ENCODE results near the gene ZBTB14. TPM values are rescaled to one million over a fixed set of nuclear protein-coding genes. Genes with fewer than 3 reads are reported as not detected.

Gene ZBTB14
- total RNA-seq, 1 experiment from 2014 or later, result 8.2 TPM

DNA sequence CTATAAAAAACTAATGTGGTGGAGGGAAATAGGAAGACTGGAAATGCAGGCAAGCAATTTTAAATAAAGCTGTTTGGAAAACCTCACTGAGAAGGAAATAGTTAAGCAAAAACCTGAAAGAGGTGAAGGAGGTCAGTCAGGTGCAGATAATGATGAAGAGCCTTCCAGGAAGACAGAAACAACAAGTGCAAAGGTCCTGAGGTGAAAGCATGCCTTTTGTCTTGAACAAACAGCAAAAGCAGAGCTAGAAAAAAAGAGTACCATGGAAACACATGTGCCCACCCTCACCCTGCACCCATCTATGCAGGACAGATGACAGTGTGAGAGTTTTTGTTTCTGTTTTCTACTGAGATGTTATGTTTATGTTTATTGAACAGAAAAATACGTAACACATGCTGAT lies 8.1 kb upstream of the ZBTB14 start:
- Histone ChIP-seq H3K4me3 (replicated peaks in 1 of 2; ENCODE audit: low read depth in 1 of 2, low read length in 2 of 2) (no peak overlapping the region), H3K36me3 (ENCODE audit: control insufficient read depth in 1 of 2, insufficient read depth in 2 of 2, low read length in 2 of 2) (no peaks in the 10 kb centered on the region), H4K20me1 (ENCODE audit: insufficient read depth) (no peaks in the 10 kb centered on the region), H3K9me2 (ENCODE audit: insufficient read depth) (no peaks in the 10 kb centered on the region), H3K27me3 (ENCODE audit: insufficient read depth, low read length) (peaks cover 5% of the 10 kb centered on the region; the same call in 1 of the 2 replicates), H3K4me1 (ENCODE audit: control insufficient read depth in 1 of 2, insufficient read depth in 2 of 2, low read length in 2 of 2) (no peaks in the 10 kb centered on the region), H3K79me2 (ENCODE audit: insufficient read depth, low read length) (no peaks in the 10 kb centered on the region), H3K9me3 (ENCODE audit: control insufficient read depth in 1 of 2, insufficient read depth in 1 of 2, low read depth in 1 of 2, low read length in 2 of 2) (no peaks in the 10 kb centered on the region), H3K27ac (ENCODE audit: low read depth, low read length) (no peak overlapping the region), H2AFZ (ENCODE audit: low read depth, low read length, poor library complexity, severe bottlenecking) (no peak overlapping the region), H3K4me2 (ENCODE audit: low read length) (no peak overlapping the region), H3K9ac (ENCODE audit: low read length) (no peak overlapping the region)
- no peak for TF ChIP-seq JUND (IDR thresholded peaks at IDR 0.05)
- TF ChIP-seq ZFX (IDR thresholded peaks at IDR 0.05), result no peak
- TF ChIP-seq SP1 (IDR thresholded peaks at IDR 0.05; ENCODE audit: low read depth), result no peak
- no peak for TF ChIP-seq ZNF274 (IDR thresholded peaks at IDR 0.05; ENCODE audit: low read depth, low read length)
- no peak for TF ChIP-seq YY1 (IDR thresholded peaks at IDR 0.05; ENCODE audit: extremely low read depth, insufficient replicate concordance, low read depth, low read length)
- TF ChIP-seq RAD21 (IDR thresholded peaks at IDR 0.05; ENCODE audit: low read depth), result no peak
- TF ChIP-seq EGR1 (IDR thresholded peaks at IDR 0.05; ENCODE audit: low read depth), result no peak
- TF ChIP-seq POLR2AphosphoS5 (IDR thresholded peaks at IDR 0.05; ENCODE audit: low read depth, low read length), result no peak
- no peak for TF ChIP-seq SIN3A (IDR thresholded peaks at IDR 0.05; ENCODE audit: low read depth)
- TF ChIP-seq, protein P1, sequence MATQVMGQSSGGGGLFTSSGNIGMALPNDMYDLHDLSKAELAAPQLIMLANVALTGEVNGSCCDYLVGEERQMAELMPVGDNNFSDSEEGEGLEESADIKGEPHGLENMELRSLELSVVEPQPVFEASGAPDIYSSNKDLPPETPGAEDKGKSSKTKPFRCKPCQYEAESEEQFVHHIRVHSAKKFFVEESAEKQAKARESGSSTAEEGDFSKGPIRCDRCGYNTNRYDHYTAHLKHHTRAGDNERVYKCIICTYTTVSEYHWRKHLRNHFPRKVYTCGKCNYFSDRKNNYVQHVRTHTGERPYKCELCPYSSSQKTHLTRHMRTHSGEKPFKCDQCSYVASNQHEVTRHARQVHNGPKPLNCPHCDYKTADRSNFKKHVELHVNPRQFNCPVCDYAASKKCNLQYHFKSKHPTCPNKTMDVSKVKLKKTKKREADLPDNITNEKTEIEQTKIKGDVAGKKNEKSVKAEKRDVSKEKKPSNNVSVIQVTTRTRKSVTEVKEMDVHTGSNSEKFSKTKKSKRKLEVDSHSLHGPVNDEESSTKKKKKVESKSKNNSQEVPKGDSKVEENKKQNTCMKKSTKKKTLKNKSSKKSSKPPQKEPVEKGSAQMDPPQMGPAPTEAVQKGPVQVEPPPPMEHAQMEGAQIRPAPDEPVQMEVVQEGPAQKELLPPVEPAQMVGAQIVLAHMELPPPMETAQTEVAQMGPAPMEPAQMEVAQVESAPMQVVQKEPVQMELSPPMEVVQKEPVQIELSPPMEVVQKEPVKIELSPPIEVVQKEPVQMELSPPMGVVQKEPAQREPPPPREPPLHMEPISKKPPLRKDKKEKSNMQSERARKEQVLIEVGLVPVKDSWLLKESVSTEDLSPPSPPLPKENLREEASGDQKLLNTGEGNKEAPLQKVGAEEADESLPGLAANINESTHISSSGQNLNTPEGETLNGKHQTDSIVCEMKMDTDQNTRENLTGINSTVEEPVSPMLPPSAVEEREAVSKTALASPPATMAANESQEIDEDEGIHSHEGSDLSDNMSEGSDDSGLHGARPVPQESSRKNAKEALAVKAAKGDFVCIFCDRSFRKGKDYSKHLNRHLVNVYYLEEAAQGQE (IDR thresholded peaks at IDR 0.05; ENCODE audit: low read depth), result no peak
- ATAC-seq (no peak), DNase-seq (ENCODE audit: low read depth, low spot score) (no peak)
- intact Hi-C loops (cut with micrococcal nuclease), result no loop called here
- ChIA-PET CTCF (no interaction called here), RAD21 (ENCODE audit: low non-redundant PET in 1 of 2, low total read pairs in 2 of 2, uncharacterized antibody in 2 of 2, unreplicated experiment in 2 of 2) (no interaction called here), POLR2A (no interaction called here)
- no TSS peak for BruUV-seq (replicated peaks)
